Kidney tubule cell (primary cell): ENCODE measurements around the gene MCC.
A peak's percentile ranks its signal among the peaks of the same experiment; 100 is the strongest.

Source experiments
- DNase-seq: peaks from one replicate; pipeline ENCODE4 v3.0.0-alpha.2; 2018; ENCODE audit warnings: low spot score

MCC gene

GRCh38 chr5:113223315-113223714, 264.9 kb downstream of the MCC start:
- no peak for DNase-seq

DNA sequence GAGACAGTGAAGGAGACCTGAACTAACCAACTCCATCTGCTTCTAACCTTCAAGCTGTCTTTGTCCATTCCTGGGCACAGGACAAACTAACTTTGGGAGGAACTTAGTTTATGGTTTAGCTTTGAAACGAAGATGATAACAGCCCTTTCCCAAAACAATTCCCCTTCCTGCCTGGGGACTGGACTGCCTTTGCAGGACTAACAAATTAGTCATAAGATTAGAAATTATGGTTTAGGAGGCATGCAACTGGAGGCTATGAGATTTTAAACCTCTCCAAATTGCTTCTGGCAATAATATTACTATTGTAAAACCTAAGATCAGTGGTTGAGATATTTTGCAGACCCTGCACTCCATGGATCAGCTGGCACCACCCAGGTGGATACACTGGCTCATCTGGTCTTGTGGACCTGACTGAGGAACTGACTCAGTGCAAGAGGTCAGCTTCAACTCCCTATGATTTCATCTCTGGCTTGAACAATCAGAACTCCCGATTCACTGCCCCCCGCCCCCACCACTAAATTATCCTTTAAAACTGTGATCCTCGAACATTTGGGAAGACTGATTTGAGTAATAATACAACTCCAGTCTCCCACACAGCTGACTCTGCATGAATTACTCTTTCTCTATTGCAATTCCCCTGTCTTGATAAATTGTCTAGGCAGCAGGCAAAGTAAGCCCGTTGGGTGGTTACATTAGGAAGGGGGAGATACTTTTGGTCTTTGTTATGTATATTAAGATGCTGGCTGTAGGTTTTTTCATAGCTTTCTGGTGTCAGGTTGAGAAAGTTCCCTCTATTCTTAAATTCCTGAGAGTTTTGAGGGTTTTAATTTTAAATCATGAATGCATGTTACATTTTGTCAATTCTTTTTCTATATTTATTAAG, 266.7 kb downstream of the MCC start:
- DNase-seq = peak; percentile 33

- no peak for DNase-seq
Observed at GRCh38 chr5:113219695-113220094, 268.6 kb downstream of the MCC start.

DNA sequence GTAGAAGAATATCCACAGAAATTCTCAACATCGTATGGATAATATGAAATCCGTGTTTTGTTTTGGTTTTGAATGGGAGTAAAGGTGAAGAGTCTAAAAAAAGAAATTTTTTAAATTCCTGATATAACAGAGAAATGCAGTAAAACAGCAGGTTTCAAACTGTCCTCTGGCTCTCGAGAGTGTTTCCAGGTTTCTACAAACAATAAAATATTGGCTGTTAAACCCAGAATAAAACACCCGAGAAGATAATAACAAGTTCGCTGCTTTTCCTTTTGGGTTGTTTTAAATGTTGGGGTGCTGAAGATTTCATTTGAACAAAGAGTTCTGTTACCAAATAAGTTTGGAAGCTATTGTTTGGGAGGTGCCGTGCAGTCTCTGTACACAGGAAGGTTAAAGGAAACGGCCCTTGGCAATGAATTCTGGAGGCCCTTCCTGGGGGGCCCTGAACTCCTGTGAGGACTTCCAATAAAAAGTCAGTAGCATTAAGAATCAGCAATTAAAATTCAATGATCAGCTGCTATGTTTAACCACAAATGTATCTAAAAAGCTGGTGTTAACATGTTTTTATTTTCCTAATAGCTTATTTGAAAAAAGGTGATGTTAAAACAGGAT, 269.2 kb downstream of the MCC start:
- DNase-seq = no peak

- no peak for DNase-seq
Observed at GRCh38 chr5:113218200-113218599, 270.1 kb downstream of the MCC start.

GRCh38 chr5:113217619-113218184, 270.6 kb downstream of the MCC start:
- DNase-seq = no peak

DNA sequence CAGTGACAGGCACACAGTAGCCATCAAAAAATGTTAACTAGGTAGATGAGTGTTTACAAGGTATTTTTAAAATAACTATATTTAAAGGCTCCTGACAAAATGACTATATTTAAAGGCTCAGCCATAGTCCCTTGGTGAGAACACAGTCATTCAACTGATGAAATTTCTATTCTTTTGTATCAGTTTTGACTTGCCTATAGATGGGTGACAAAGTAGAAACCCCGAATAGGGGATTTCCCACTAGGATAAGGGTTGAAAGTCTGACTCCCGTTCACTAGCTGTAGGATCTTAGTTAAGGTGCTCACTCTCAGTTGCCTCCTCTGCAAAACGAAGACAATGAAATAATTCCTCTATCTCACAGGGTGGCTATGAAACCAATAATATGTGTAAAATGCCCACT, 271.7 kb downstream of the MCC start:
- DNase-seq = no peak

- peak; percentile 53 for DNase-seq
Observed at GRCh38 chr5:113215401-113216060, 272.7 kb downstream of the MCC start.

DNA sequence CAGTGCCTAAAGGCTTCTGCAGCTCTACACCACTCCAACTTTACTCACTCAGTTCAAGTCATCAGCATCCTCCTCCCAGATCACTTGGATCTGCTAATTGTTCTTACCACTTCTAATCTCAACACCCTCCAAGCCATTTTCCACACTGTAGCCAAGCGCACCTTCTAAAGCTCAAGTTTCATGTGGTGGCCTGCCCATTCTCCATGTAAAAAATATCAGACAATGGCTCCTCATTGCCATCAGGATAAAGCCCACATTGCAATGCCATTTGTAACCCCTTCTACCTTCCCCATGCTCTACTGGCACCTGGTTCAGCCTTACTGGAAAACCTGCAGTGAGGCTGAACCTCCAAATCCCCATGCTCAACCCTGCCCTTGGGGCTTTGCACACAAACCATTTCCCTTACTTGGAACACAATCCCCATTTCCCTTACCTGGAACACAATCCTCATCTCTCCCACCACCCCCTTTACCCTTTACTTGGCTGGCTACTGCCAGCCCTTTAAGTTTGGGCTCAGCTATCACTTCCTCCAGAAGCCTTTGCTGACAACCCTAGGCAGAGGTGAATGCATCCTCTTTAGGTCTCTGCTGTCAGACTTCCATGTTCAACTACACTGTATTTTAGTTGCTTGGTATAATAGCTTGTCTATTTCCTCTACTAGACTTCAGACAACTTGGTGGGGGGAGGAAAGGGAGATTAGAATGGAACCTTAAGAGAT, 273.5 kb downstream of the MCC start:
- no peak for DNase-seq

GRCh38 chr5:113213551-113214425, 274.5 kb downstream of the MCC start:
- no peak for DNase-seq

DNA sequence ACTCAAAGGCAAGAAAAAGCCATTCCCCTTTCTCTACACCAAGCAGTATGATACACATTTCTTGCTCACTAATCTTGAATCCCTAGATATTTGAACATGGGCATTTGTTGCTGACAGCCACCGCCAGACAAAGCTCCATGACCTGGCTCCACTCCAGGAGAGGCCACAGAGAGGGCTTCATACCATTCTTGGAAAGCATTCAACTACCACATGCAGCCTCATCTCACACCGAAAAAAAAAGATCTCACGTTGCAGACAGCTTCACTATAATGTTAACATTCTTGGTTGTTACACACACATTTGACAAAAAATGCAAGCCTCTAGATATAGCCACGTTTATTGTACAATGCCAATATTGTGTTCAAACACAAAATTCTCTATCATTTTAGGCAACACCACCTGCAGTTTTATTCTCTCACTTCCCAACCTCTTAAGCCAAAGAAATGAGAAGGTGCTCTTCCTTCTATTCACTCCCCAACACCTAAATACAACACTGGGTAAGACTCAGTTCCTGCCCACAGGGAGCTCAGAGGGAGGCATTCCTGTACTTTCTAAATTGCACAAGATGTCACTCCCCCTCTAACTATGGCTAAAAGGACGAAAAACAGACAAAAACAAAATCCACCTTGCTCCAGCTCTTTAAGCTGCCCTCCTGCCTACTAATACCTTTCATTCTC, 275.9 kb downstream of the MCC start:
- DNase-seq = peak; percentile 75

DNA sequence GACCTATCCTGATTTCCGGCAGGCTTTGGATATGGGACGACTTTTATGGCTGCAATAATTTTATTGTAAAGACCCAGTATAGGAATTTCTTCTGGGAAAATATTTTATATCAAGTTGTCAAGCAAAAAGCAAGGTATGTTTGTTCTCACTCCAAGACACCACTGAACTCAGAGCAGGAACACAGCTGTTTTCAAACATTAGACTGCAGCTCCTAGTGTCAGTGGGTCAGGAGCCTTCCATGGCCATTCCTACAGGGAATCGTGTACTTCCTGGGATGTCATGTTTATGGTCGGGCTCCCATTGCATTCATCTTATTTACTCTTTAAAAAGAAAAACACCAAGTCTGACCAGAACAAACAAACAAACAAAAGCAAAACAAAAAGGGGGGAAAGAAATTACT, 278.8 kb downstream of the MCC start:
- DNase-seq = no peak

DNA sequence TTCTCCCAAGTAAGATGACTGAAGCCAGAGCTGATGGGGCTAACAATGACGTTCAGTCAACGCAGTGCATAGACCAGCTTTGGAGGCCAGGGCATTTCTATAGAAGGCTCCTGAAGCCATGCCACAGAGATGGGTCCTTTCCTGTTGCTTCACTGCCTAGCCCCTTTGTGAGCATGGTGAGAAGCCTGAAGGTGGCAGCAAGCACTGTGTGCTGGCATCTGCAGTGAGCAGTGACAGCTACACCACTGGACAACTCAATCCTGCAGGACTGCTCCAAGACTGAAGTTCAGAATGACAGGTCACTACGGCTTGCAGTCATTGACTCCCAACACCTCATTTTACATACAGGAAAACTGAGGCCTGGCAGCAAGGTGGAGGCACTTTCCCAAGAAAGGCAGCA, 282.4 kb downstream of the MCC start:
- peak; percentile 23 for DNase-seq

GRCh38 chr5:113205323-113205722, 282.9 kb downstream of the MCC start:
- DNase-seq = no peak

DNA sequence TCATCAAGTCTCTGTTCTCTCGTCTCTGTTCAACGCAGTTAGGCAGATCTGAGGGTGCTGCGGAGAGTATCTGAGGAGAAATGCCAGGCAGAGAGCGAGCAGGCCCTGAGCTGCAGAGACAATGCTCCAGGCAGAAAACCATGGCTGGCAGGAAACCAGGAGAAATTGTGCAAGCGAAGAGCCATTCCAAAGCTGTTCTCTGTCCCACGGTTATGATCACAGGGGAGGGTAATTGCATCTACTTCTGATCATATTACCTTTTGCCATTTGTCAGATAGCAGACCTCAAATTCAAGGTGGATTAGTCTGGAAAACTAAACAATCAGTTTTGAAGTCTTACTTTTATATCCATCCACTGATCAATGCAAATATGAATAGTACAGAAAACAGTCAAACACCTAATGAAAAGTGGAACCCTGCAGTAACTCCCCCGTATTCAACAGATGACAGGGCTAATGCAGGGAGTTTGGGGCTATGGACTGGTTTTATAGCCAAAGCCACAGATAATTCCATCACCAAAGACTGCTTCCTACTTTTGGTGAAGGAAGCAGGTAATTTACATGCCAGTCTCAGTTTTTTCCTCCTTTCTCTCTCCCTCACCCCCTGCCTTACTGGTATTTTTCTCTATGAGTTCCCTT, 283.6 kb downstream of the MCC start:
- DNase-seq = no peak

DNA sequence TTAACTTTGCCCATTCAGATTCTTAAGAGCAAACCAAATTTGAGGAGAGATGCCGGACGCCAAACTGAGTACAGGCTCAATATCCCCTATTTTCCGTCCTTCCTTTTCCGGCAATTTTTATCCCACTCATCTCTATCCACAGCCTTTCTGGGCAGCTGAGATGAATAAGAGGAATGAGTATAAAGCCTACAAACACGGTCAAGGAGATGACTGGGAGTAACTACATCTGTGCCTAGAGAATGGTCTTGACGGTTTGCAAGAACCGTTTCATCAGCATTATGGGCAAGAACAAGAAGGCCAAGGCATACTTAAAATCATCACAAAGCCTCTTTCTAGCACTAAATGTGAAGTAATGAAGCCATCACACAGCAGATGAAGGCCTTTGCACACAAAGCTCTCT, 284.3 kb downstream of the MCC start:
- DNase-seq = no peak

DNA sequence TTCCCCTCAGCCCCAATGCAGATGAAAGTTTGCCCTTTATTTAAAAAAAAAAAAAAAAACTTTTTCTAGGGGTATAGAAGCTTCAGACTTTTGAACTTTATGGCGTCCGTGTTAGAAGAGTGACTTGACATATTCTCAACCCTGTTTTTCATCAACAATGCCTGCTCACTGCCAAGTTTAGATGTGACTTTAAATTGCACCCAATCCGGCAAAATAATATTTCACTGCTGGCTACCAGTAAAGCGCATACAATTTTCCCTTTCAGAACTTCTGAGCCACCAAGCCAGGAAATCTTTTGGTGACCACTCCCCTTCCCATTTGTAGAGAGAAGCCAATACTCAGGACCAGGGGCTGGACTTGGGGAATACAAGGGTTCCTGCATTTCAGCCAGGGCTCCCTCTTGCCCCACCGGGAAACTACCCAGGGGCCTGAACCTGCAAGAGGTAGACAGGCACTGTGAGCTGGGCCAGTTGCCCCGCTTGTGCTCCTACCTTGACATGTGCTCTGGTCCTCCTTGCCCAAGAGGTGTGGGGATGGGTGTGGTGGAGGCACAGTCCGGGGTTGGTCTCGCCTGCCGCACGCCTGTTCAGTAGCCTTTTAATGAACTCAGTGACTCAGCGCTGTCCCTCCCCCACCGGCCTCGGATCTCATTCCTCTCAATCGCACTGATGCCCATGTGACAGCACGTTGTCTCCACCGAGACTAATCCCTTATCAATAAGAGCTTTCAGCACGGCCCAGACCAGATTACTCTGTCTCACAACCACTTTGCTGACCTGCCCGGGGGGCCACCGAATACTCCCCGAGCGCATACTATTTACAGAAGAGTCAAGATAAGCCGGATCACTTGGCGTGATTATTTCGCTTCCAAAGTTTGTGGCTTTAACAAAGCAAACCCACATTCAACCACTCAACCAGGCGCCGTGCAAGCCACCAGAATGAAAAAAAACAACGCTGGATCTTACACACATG, 285.2 kb downstream of the MCC start:
- DNase-seq = no peak

- no peak for DNase-seq
Observed at GRCh38 chr5:113202287-113202686, 286.0 kb downstream of the MCC start.

- no peak for DNase-seq
Observed at GRCh38 chr5:113201715-113202114, 286.5 kb downstream of the MCC start.
